Measurements from ENCODE around the gene NR2F1.
A peak's percentile ranks its signal among the peaks of the same experiment; 100 is the strongest.

NR2F1 gene

GRCh38 chr5:93577854-93578812, 4.9 kb upstream of the NR2F1 start:
- no peak for DNase-seq

GRCh38 chr5:93578813-93579691, 4.0 kb upstream of the NR2F1 start:
- DNase-seq: peak; percentile 53 to 63

- peak in 1 of 2 experiments; percentile 61 for DNase-seq
Observed at GRCh38 chr5:93579692-93580062, 3.3 kb upstream of the NR2F1 start.

GRCh38 chr5:93580063-93580926, 2.7 kb upstream of the NR2F1 start:
- DNase-seq: peak in 1 of 2 experiments; percentile 58

- no peak for DNase-seq
Observed at GRCh38 chr5:93580927-93581445, 2.0 kb upstream of the NR2F1 start, which contains the start of gene NR2F1-AS1. Gene NR2F1-AS1 (minus strand): TSS chr5:93581219.

GRCh38 chr5:93582167-93582462, 907 bp upstream of the NR2F1 start:
- no peak for DNase-seq

GRCh38 chr5:93583439-93583767, 381 bp downstream of the NR2F1 start:
- no peak for DNase-seq

GRCh38 chr5:93583768-93584595, 960 bp downstream of the NR2F1 start:
- DNase-seq: peak in 1 of 2 experiments; percentile 55

- no peak for DNase-seq
Observed at GRCh38 chr5:93584596-93585040, 1.6 kb downstream of the NR2F1 start.

GRCh38 chr5:93585041-93585766, 2.2 kb downstream of the NR2F1 start:
- DNase-seq: peak in 1 of 2 experiments; percentile 42

- DNase-seq: peak; percentile 7 to 31
Observed at GRCh38 chr5:93585767-93586385, 2.9 kb downstream of the NR2F1 start.

- no peak for DNase-seq
Observed at GRCh38 chr5:93586736-93587596, 3.9 kb downstream of the NR2F1 start.

GRCh38 chr5:93587597-93588351, 4.8 kb downstream of the NR2F1 start:
- no peak for DNase-seq

- DNase-seq: no peak
Observed at GRCh38 chr5:93588352-93589151, 5.5 kb downstream of the NR2F1 start.

- DNase-seq: no peak
Observed at GRCh38 chr5:93589152-93589828, 6.3 kb downstream of the NR2F1 start.

- no peak for DNase-seq
Observed at GRCh38 chr5:93589829-93590215, 6.8 kb downstream of the NR2F1 start.

- DNase-seq: no peak
Observed at GRCh38 chr5:93590493-93590892, 7.5 kb downstream of the NR2F1 start.

Measured in SHP77 (cell line).